HFFc6 (cell line): ENCODE data around the gene FUS. TPM values are rescaled to one million over a fixed set of nuclear protein-coding genes. Genes with fewer than 3 reads are reported as not detected.

Experiments used
- DNase-seq: peaks from one replicate; pipeline ENCODE4 v3.0.0-alpha.2; 2018
- H3K27ac Mint-ChIP-seq: 2 replicates; pipeline ENCODE4 v1.8.0; 2020; ENCODE audit warnings: mild to moderate bottlenecking, mixed read lengths
- H3K27me3 Mint-ChIP-seq: 2 replicates; pipeline ENCODE4 v1.8.0; 2021; ENCODE audit warnings: mild to moderate bottlenecking, moderate library complexity, mixed read lengths; ENCODE audit not compliant: insufficient read depth
- H3K36me3 Mint-ChIP-seq: 2 replicates; pipeline ENCODE4 v1.8.0; 2021; ENCODE audit warnings: low read depth, mixed read lengths
- H3K4me1 Mint-ChIP-seq: 2 replicates; pipeline ENCODE4 v1.8.0; 2020; ENCODE audit warnings: low read depth, mixed read lengths
- H3K4me3 Mint-ChIP-seq: 2 replicates; pipeline ENCODE4 v1.8.0; 2020; ENCODE audit warnings: mild to moderate bottlenecking, moderate library complexity, mixed read lengths
- H3K9me3 Mint-ChIP-seq: 2 replicates; pipeline ENCODE4 v1.8.0; 2020; ENCODE audit warnings: mild to moderate bottlenecking, mixed read lengths
- CTCF ChIP-seq: fragments of 200-600 bp; sonication (generic); IDR thresholded peaks from 2 replicates; pipeline ENCODE4 v1.5.0; 2021; ENCODE audit warnings: antibody characterized with exemption, mild to moderate bottlenecking
- total RNA-seq, 6 experiments: library from RNA; stranded (reverse); fragmentation: NEBNext Ultra II Directional; extraction: Animal tissue kit (Norgen Biotek cat#: 25700); gene quantifications; 2 replicates in 1 of 6; 3 replicates in 5 of 6; pipeline ENCODE4 v1.2.3, GENCODE V29; 2021

FUS gene
- total RNA-seq, 6 experiments from 2014 or later, result 275 to 504 (median 422) TPM

- no peak for TF ChIP-seq CTCF
- H3K27me3 Mint-ChIP-seq, result peaks cover 55% of the 10 kb centered on the region
- H3K36me3 Mint-ChIP-seq, result no peaks in the 10 kb centered on the region
- no peak for DNase-seq
- H3K4me3 Mint-ChIP-seq, result no peak within 1 kb of the TSS; the same call in 1 of the 2 replicates
- H3K4me1 Mint-ChIP-seq, result peaks cover 7% of the 10 kb centered on the region
- H3K9me3 Mint-ChIP-seq, result no peaks in the 10 kb centered on the region
- H3K27ac Mint-ChIP-seq, result no peak within 1 kb of the TSS
Measured at GRCh38 chr16:31213877-31214707, 34.2 kb downstream of the FUS start, which contains the start of gene TRIM72. Gene TRIM72 (plus strand): TSS chr16:31214119. CDS start chr16:31214739, 620 bp downstream.

GRCh38 chr16:31214708-31215286 lies 34.9 kb downstream of the FUS start:
- DNase-seq, result no peak
- Mint-ChIP-seq H3K36me3 (no peaks in the 10 kb centered on the region), H3K9me3 (no peaks in the 10 kb centered on the region), H3K27ac (no peak overlapping the region), H3K4me1 (peaks cover 7% of the 10 kb centered on the region), H3K27me3 (peaks cover 54% of the 10 kb centered on the region), H3K4me3 (peak overlapping the region; percentile 79)
- TF ChIP-seq CTCF, result no peak

GRCh38 chr16:31215287-31216162 lies 35.6 kb downstream of the FUS start:
- no peak overlapping the region for H3K27ac Mint-ChIP-seq
- H3K9me3 Mint-ChIP-seq, result no peaks in the 10 kb centered on the region
- no peaks in the 10 kb centered on the region for H3K36me3 Mint-ChIP-seq
- peaks cover 7% of the 10 kb centered on the region for H3K4me1 Mint-ChIP-seq
- TF ChIP-seq CTCF, result no peak
- H3K27me3 Mint-ChIP-seq, result peaks cover 52% of the 10 kb centered on the region
- peak overlapping the region; percentile 79 for H3K4me3 Mint-ChIP-seq
- peak; percentile 35 for DNase-seq

GRCh38 chr16:31216422-31217135 lies 36.6 kb downstream of the FUS start, which contains the start of gene PYDC1:
Gene PYDC1 (minus strand): TSS chr16:31217135. CDS start chr16:31217028, 107 bp downstream.
- H3K27me3 Mint-ChIP-seq, result peaks cover 50% of the 10 kb centered on the region
- H3K27ac Mint-ChIP-seq, result no peak within 1 kb of the TSS
- no peak for DNase-seq
- TF ChIP-seq CTCF, result no peak
- H3K9me3 Mint-ChIP-seq, result no peaks in the 10 kb centered on the region
- H3K4me3 Mint-ChIP-seq, result no peak within 1 kb of the TSS; the same call in 1 of the 2 replicates
- peaks cover 7% of the 10 kb centered on the region for H3K4me1 Mint-ChIP-seq
- no peaks in the 10 kb centered on the region for H3K36me3 Mint-ChIP-seq

DNA sequence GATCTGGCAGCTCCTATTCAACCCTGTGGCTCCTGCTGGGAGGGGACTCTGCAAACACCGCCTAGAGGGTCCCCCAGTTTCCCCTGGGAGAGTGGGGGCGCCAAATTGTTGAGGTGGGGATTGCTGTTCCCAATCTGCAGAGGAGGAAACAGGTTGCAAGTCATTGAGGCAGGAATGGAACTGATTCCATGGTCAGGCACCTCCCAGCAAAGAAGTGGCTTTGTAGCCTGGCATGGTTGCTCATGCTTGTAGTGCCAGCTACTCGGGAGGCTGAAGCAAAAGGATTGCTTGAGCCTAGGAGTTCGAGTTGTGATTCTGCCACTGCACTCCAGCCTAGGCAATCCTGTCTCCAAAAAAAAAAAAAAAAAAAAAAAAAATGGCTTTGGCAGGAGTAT lies 37.2 kb downstream of the FUS start:
- Mint-ChIP-seq H3K36me3 (no peaks in the 10 kb centered on the region), H3K27me3 (peaks cover 48% of the 10 kb centered on the region), H3K4me3 (no peak overlapping the region), H3K27ac (no peak overlapping the region), H3K4me1 (peaks cover 7% of the 10 kb centered on the region), H3K9me3 (no peaks in the 10 kb centered on the region)
- DNase-seq, result no peak
- no peak for TF ChIP-seq CTCF
